BJ (cell line): ENCODE data around the gene LDLRAD3. TPM values are rescaled to one million over a fixed set of nuclear protein-coding genes. Genes with fewer than 3 reads are reported as not detected.
A peak's percentile ranks its signal among the peaks of the same experiment; 100 is the strongest.

ENCODE experiments used
- CTCF ChIA-PET: fragments of 350-600 bp; formaldehyde crosslinking; extraction: SDS; loops from one replicate; lab custom pipeline; 2021; ENCODE audit warnings: antibody characterized with exemption, inconsistent platforms; lab: Yijun Ruan, JAX
- POLR2A ChIA-PET: fragments of 300-600 bp; sonication (Branson Sonifier 250); formaldehyde crosslinking; extraction: SDS; loops from one replicate; lab custom pipeline; 2021; ENCODE audit warnings: antibody characterized with exemption; lab: Charles Lee
- DNase-seq: peaks from one replicate; pipeline ENCODE4 v3.0.0-alpha.2; 2011; ENCODE audit warnings: low read depth
- H3K27me3 ChIP-seq: 2 replicates; pipeline ENCODE4 v1.6.0; 2011; ENCODE audit warnings: low read length; ENCODE audit not compliant: control insufficient read depth, insufficient read depth
- H3K36me3 ChIP-seq: 2 replicates; pipeline ENCODE4 v1.5.1; 2011; ENCODE audit warnings: low read length; ENCODE audit not compliant: control insufficient read depth, insufficient read depth
- H3K4me3 ChIP-seq: 2 replicates; pipeline ENCODE4 v1.5.1; 2011; ENCODE audit warnings: low read depth, mild to moderate bottlenecking, control low read depth, low read length
- CTCF ChIP-seq: IDR thresholded peaks from 2 replicates; pipeline ENCODE4 v1.5.1; 2011; ENCODE audit warnings: low read depth, mild to moderate bottlenecking, control low read depth, inconsistent platforms, low read length, moderate library complexity; ENCODE audit not compliant: insufficient read depth
- polyA plus RNA-seq: library from polyadenylated mRNA; depleted of rRNA; stranded (reverse); fragments of >200 nt; gene quantifications from 2 replicates; pipeline ENCODE4 v1.2.3, GENCODE V29; 2011

LDLRAD3 gene
- polyA plus RNA-seq, 1 experiment: 3.5 TPM

DNA sequence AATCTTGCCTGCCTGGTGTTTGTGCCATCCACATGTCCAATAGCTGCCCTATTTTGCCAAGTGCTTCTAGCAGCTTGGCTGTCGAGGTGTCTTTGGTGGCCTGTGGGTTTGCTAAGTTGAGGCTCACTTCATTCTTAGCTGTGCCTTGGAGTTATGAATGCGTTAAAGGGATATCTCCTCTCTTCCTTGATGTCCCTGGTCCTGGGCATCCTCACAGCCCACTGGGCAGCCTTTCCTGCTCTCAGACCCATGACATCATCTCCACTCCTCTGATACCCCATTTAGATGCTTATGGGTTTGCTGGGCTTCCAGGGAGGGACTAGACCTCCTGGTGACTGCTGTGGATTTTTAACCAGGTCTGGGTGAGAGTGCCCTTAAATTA, 1.3 kb downstream of the LDLRAD3 start:
- no peak for TF ChIP-seq CTCF
- Histone ChIP-seq H3K36me3 (no peaks in the 10 kb centered on the region), H3K4me3 (peak overlapping the region; percentile 55; the same call in 1 of the 2 replicates), H3K27me3 (peaks cover 3% of the 10 kb centered on the region; the same call in 1 of the 2 replicates)
- CTCF ChIA-PET: interaction anchor here (1.1 kb wide), 1 partner anchor 123 kb away, joined by 3 read pairs; no protein-coding TSS in a partner anchor
- POLR2A ChIA-PET: no interaction called here
- DNase-seq: no peak

GRCh38 chr11:35946766-35947165, 2.9 kb downstream of the LDLRAD3 start:
- POLR2A ChIA-PET: no interaction called here
- Histone ChIP-seq H3K36me3 (no peaks in the 10 kb centered on the region), H3K27me3 (no peaks in the 10 kb centered on the region), H3K4me3 (no peak overlapping the region)
- no peak for TF ChIP-seq CTCF
- CTCF ChIA-PET: interaction anchor here (0.9 kb wide), 1 partner anchor 28 kb away, joined by 3 read pairs; no protein-coding TSS in a partner anchor
- no peak for DNase-seq

GRCh38 chr11:35947437-35947836, 3.6 kb downstream of the LDLRAD3 start:
- POLR2A ChIA-PET: no interaction called here
- CTCF ChIA-PET: no interaction called here
- no peak overlapping the region for H3K4me3 ChIP-seq
- TF ChIP-seq CTCF: no peak
- H3K27me3 ChIP-seq: no peaks in the 10 kb centered on the region
- DNase-seq: no peak
- no peaks in the 10 kb centered on the region for H3K36me3 ChIP-seq

DNA sequence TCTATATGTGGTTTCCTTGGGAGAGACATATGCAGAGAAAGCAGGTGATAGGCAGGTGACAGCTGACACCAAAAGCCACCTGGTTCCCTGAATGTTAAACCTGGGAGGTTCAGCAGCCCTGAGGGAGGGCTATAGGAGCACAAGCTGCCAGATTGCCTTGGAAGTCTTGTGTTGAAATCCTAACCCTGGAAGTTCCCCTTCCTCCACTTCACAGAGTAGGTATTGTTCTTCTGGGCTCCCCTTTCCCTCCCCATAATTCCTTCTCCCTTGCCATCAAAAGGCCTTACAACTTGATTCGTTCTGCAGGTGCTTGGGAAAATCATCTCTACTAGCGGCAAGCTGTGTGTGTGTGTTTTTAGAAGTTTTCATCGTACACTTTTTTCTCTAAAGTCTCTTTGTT, 5.4 kb downstream of the LDLRAD3 start:
- no peak for TF ChIP-seq CTCF
- DNase-seq: no peak
- CTCF ChIA-PET: interaction anchor here (1.0 kb wide), 1 partner anchor 75 kb away, joined by 3 read pairs; no protein-coding TSS in a partner anchor
- Histone ChIP-seq H3K36me3 (no peaks in the 10 kb centered on the region), H3K4me3 (no peak overlapping the region), H3K27me3 (no peaks in the 10 kb centered on the region)
- POLR2A ChIA-PET: no interaction called here

DNA sequence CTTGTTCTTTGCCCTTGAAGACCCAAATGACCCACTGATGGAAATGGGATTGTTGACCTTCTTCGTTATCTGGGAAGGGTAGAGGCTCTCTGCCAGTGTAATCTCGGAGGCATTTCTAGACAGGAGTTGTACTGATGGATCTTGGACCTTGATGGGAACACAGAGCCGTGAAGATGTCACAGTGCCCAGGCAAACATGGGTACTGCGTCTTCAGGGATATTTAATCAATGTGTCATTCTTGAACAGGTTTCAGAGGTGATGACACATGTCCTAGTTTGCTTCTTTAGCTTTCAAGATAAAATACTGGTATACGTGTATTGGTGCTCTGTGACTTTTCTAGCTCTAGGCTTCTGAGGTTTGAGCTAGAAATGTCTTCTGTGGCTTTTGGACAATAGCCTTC, 6.2 kb downstream of the LDLRAD3 start:
- DNase-seq: no peak
- no peak for TF ChIP-seq CTCF
- Histone ChIP-seq H3K36me3 (no peaks in the 10 kb centered on the region), H3K4me3 (no peak overlapping the region), H3K27me3 (no peaks in the 10 kb centered on the region)
- ChIA-PET POLR2A (no interaction called here), CTCF (interaction anchor here (1.0 kb wide), 1 partner anchor 74 kb away, joined by 3 read pairs; no protein-coding TSS in a partner anchor)
